ENCODE data around the gene GPSM3. TPM values are rescaled to one million over a fixed set of nuclear protein-coding genes. Genes with fewer than 3 reads are reported as not detected.
A peak's percentile ranks its signal among the peaks of the same experiment; 100 is the strongest.

The GPSM3 gene
- total and polyA plus RNA-seq, 4 donors: 8.1 to 145 (median 47.3) TPM

- peaks cover 2 to 37% (median 16%) of the 10 kb centered on the region in 5 donors for H3K4me1 ChIP-seq (ENCODE audit: control insufficient read depth in 5 of 5, insufficient read depth in 5 of 5, low read length in 5 of 5)
- H3K27me3 ChIP-seq (ENCODE audit: control insufficient read depth in 3 of 3, insufficient read depth in 3 of 3, low read length in 2 of 3): peaks cover 0 to 41% (median 25%) of the 10 kb centered on the region in 3 donors
- WGBS, 2 donors: 3 to 5% methylated on average over 52 of the region's 52 CpGs
Observed at GRCh38 chr6:32153564-32154513, 38.6 kb downstream of the GPSM3 start, which contains the start of gene PPT2. TSS of gene PPT2 (plus strand) at chr6:32154141. CDS start at chr6:32154595, 454 bp downstream.

GRCh38 chr6:32152769-32153563 lies 39.5 kb downstream of the GPSM3 start:
- TF ChIP-seq CTCF (IDR thresholded peaks at IDR 0.05; ENCODE audit: control extremely low read depth, extremely low read depth): no peak
- peak overlapping the region in 1 of 2 donors; percentile 79 for H3K9ac ChIP-seq (ENCODE audit: insufficient read depth in 1 of 2, low read length in 2 of 2)
- ATAC-seq (ENCODE audit: insufficient read depth, low FRiP score): no peak
- WGBS, 2 donors: 43 to 56% methylated on average over 35 of the region's 35 CpGs
- H3K27ac ChIP-seq (ENCODE audit: low read depth in 1 of 2, low read length in 1 of 2): peak overlapping the region; percentile 57 to 87
- H3K27me3 ChIP-seq (ENCODE audit: control insufficient read depth in 3 of 3, insufficient read depth in 3 of 3, low read length in 2 of 3): peaks cover 0 to 46% (median 30%) of the 10 kb centered on the region in 3 donors
- peak; percentile 31 to 70 (median 63) for DNase-seq
- H3K4me3 ChIP-seq: no peak overlapping the region
- H3K36me3 ChIP-seq (ENCODE audit: control insufficient read depth in 4 of 4, insufficient read depth in 4 of 4, low read length in 4 of 4): peaks cover 0 to 21% (median 4%) of the 10 kb centered on the region in 4 donors
- H3K9me3 ChIP-seq (ENCODE audit: control insufficient read depth in 4 of 4, insufficient read depth in 3 of 4, low read length in 3 of 4): no peaks in the 10 kb centered on the region
- H3K4me1 ChIP-seq (ENCODE audit: control insufficient read depth in 5 of 5, insufficient read depth in 5 of 5, low read length in 5 of 5): peaks cover 2 to 37% (median 17%) of the 10 kb centered on the region in 5 donors

More at GRCh38 chr6:32153564-32154513, 38.6 kb downstream of the GPSM3 start, which contains the start of gene PPT2:
- Histone ChIP-seq H3K36me3 (ENCODE audit: control insufficient read depth in 4 of 4, insufficient read depth in 4 of 4, low read length in 4 of 4) (peaks cover 4 to 26% (median 10%) of the 10 kb centered on the region in 4 donors), H3K27ac (ENCODE audit: low read depth in 1 of 2, low read length in 1 of 2) (peak within 1 kb of the TSS; percentile 78 to 87), H3K4me3 (peak within 1 kb of the TSS; percentile 69), H3K9me3 (ENCODE audit: control insufficient read depth in 4 of 4, insufficient read depth in 3 of 4, low read length in 3 of 4) (no peaks in the 10 kb centered on the region), H3K9ac (ENCODE audit: insufficient read depth in 1 of 2, low read length in 2 of 2) (peak within 1 kb of the TSS; percentile 74 to 79)
- DNase-seq (peak; percentile 95 to 98 (median 97)), ATAC-seq (ENCODE audit: insufficient read depth, low FRiP score) (peak; percentile 51)
- no peak for TF ChIP-seq CTCF (IDR thresholded peaks at IDR 0.05; ENCODE audit: control extremely low read depth, extremely low read depth)

- peak; percentile 30 to 44 (median 34) for DNase-seq
- peaks cover 0 to 51% (median 38%) of the 10 kb centered on the region in 3 donors for H3K27me3 ChIP-seq (ENCODE audit: control insufficient read depth in 3 of 3, insufficient read depth in 3 of 3, low read length in 2 of 3)
Observed at GRCh38 chr6:32151863-32152768, 40.3 kb downstream of the GPSM3 start, which contains the start of gene PRRT1. TSS of gene PRRT1 (minus strand) at chr6:32151939. CDS start at chr6:32151827, 112 bp downstream.

More at GRCh38 chr6:32151863-32152768, 40.3 kb downstream of the GPSM3 start, which contains the start of gene PRRT1:
- no peak for TF ChIP-seq CTCF (IDR thresholded peaks at IDR 0.05; ENCODE audit: control extremely low read depth, extremely low read depth)
- peaks cover 2 to 37% (median 17%) of the 10 kb centered on the region in 5 donors for H3K4me1 ChIP-seq (ENCODE audit: control insufficient read depth in 5 of 5, insufficient read depth in 5 of 5, low read length in 5 of 5)
- no peak for ATAC-seq (ENCODE audit: insufficient read depth, low FRiP score)
- H3K9me3 ChIP-seq (ENCODE audit: control insufficient read depth in 4 of 4, insufficient read depth in 3 of 4, low read length in 3 of 4): peaks cover 0 to 2% (median 0%) of the 10 kb centered on the region in 4 donors
- H3K36me3 ChIP-seq (ENCODE audit: control insufficient read depth in 4 of 4, insufficient read depth in 4 of 4, low read length in 4 of 4): peaks cover 0 to 12% (median 0%) of the 10 kb centered on the region in 4 donors
- WGBS, 2 donors: 16 to 25% methylated on average over 13 to 19 of the region's 24 CpGs
- no peak within 1 kb of the TSS for H3K4me3 ChIP-seq
- H3K27ac ChIP-seq (ENCODE audit: low read depth in 1 of 2, low read length in 1 of 2): peak within 1 kb of the TSS in 1 of 2 donors; percentile 21
- H3K9ac ChIP-seq (ENCODE audit: insufficient read depth in 1 of 2, low read length in 2 of 2): peak within 1 kb of the TSS in 1 of 2 donors; percentile 79

All from lung (tissue), 12 donors.